Fibroblast of skin of right quadriceps (primary cell): ENCODE measurements around the gene DEPDC1.

Source experiments
- DNase-seq: peaks from one replicate; pipeline ENCODE4 v3.0.0-alpha.2; 2013

The DEPDC1 gene

DNA sequence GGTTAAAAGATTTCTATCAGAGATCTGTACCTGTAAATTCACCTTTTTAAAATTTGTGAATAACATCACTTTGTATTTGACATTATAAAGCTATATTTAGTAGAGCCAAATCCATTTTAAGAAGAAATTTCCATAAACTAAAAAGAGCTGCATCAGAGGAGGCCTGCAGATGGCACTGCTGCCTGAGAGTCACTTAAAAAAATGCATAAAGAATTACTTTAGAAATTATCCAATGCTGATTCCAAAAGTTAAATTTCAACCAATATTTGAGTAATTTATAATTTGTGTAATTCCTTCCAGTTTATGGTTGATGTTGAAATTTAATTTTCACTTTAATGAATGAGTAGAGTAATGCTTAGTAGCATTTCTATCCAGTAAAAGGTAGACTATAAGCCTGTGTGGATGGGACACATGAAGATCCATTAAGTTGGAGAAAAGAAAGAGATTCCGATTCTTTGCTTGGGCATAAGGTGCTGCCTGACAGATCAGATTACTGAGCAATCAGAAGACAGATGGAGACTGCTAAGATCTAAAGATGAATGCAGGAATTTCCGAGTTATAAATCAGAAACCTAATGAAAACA lies 26.4 kb downstream of the DEPDC1 start:
- DNase-seq: peak; percentile 6

DNA sequence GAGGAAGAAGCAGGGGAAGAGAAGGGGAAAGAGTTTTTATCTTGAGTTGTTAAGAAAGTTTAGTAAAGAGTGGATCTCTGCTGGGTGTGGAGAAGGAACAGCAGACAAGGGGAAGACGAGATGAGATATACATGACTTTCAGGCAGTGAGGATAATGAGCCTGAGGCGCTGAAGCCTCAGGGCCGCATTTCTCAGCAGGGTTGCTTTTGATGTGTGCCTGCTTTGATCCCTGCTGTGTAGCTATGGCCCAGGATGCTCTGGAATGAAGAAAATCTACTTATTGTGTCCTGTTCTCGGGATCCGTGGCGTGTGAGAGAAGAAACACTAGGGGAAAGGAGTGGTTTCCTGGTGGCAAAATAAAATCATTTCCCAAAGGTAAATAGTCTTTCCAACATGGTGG lies 32.0 kb downstream of the DEPDC1 start:
- DNase-seq: no peak

GRCh38 chr1:68460935-68461334 lies 35.9 kb downstream of the DEPDC1 start:
- DNase-seq: no peak

- DNase-seq: no peak
These were observed 37.1 kb downstream of the DEPDC1 start for GRCh38 chr1:68459796-68460195.

DNA sequence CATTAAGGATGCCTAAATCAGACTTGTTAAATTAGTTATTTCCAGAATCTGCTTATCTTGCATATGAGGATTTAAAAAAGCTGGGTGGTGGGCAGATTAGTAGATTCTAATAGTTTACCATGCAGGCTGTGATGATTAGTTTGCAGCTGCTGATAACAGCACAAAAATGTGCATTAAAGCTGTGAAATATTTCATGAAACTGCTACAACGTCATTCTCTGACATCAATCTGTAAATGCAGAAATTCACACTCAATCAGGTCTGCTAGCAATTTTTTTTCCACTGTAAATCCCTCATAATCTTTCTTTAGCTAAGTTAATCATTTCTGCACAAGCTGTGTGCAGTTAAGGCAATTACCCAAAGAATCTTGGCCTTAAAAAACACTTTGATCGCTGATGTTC lies 37.8 kb downstream of the DEPDC1 start:
- no peak for DNase-seq

- DNase-seq: no peak
These were observed 40.7 kb downstream of the DEPDC1 start for GRCh38 chr1:68456202-68456601.

DNA sequence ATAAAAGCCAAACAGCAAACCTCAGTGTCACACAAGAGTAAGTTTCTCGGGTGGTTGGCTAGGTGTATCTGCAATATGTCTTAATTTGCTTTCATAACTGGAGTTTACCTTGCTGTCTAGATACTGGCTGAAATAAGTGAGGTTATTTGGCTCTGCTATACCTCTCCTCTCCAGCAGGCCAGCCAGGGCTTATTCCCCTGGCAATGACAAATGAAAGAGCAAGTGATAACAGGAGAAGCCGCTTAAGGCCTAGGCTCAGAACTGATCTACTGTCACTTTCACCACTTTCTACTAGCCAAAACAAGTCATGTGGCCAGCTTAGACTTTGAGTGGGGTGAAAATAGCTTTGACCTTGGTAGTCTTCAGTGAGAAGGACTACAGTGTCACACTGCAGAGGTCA lies 42.3 kb downstream of the DEPDC1 start:
- DNase-seq: no peak

DNA sequence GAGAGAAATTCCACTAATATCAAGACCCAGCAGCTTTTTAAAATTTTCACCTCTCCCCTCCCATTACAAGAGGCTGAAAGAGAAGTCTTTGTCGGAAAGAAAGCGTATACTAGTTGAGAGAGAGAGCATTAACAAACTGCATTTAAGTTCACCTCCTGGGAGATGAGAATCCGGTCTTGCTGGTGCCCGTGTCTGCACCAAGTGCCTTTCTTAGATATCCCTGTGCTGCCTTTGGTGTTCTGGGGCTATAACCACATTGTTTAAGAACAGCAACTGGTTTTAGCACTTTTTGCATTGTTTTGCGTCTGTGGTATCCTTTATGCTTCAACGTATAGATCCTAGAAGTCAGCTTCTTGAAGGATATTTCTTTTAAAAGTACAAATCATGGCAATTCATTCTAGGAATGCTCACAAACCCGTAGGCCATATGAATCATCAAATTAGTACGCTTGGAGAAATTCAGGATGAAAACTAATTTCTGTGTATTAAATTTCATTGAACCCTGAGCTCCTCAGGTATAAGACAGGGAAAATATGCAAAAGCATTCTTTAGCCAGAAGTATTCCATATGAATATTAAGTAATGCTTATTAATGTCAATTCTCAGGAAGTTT lies 43.7 kb downstream of the DEPDC1 start:
- no peak for DNase-seq

DNA sequence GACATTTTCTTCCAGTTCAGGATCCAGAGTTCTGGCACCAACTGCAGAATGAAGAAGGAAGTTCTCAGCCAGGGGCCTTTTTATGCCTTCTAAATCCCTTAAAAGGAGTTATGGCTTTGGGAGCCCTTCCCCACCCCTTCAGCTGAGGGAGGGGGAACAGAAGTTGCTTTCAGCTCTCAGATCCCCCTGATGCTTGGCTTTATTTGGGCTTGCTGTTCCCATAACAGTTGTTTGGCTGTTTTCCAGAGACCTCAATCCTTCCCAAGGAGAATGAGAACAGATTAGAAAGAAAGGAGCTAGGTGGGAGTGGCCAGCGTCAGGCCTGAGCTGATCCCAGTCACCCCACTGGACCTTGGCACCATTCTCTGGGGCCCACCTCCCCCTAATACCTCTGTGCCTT lies 47.0 kb downstream of the DEPDC1 start, which contains the start of gene RPE65:
Gene RPE65, minus strand, starts transcription at position 54 of the 400 bp plus-strand sequence. Its CDS starts 49 bp downstream, at position 5.
- DNase-seq: peak; percentile 22

GRCh38 chr1:68448365-68448764 lies 48.5 kb downstream of the DEPDC1 start:
- DNase-seq: no peak

GRCh38 chr1:68445709-68446108 lies 51.2 kb downstream of the DEPDC1 start:
- DNase-seq: no peak

- DNase-seq: peak; percentile 70
These were observed 53.9 kb downstream of the DEPDC1 start for GRCh38 chr1:68442822-68443556.

DNA sequence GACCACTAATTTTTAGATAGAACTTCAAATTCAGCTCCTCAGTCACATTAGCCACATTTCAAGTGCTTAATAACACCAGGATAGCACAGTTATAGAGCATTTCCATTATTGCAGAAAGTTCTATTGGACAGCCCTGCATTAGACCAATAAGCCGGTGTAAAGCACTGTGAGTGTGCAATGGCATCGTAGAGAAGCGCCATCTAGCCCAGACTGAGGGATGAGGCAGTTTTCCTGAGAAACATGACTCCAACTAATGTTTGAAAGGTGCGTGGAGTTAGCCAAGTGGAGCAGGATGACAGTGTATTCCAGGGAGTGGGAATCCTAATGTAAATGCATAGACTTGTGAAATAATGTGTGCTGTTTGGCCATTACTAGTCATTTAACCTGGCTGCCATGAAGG lies 54.9 kb downstream of the DEPDC1 start:
- DNase-seq: no peak

DNA sequence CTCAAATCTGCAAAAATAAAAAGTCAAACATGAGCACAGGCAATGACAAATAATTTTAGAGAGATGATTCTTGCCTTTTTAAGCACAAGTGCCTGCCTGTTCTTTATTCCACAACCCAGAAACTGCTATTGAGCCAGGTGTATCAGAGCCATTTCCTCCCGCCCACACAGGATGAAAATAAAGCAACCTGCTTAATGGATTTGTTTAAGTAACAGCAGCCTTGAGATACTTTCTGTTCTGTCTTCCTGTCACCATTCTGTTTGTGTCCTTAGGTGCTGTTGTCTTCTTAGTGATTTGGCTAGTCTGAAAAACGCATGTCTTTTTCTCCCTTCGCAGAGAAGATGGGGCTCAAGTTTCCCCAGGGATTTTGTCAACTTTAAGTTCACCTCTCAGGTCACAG lies 58.6 kb downstream of the DEPDC1 start:
- no peak for DNase-seq

- DNase-seq: no peak
These were observed 63.5 kb downstream of the DEPDC1 start for GRCh38 chr1:68433395-68433794.

- no peak for DNase-seq
These were observed 65.8 kb downstream of the DEPDC1 start for GRCh38 chr1:68431076-68431475.

GRCh38 chr1:68429233-68429808 lies 67.6 kb downstream of the DEPDC1 start:
- DNase-seq: no peak

- peak; percentile 64 for DNase-seq
These were observed 70.3 kb downstream of the DEPDC1 start for GRCh38 chr1:68426594-68426993.
